IMR-90 (cell line): ENCODE data around the gene ACBD3. TPM values are rescaled to one million over a fixed set of nuclear protein-coding genes. Genes with fewer than 3 reads are reported as not detected.

ENCODE experiments used
- ATAC-seq: fragments of 200-7000 bp; cut with Tn5 transposase; 2 replicates; pipeline ENCODE4 v1.9.1; 2020; ENCODE audit warnings: low read depth, mild to moderate bottlenecking, moderate library complexity
- BruUV-seq: library from RNA; stranded (reverse); fragments of 400-500 nt; replicated peaks from 2 replicates; lab custom pipeline; 2021; lab: Mats Ljungman, UMichigan
- CTCF ChIA-PET: fragments of 300-600 bp; formaldehyde crosslinking; extraction: SDS; loops from one replicate; lab custom pipeline; 2021; ENCODE audit warnings: antibody characterized with exemption; lab: Yijun Ruan, JAX
- POLR2A ChIA-PET: fragments of 300-600 bp; sonication (Branson Sonifier 250); formaldehyde crosslinking; loops from one replicate; lab custom pipeline; 2022; ENCODE audit warnings: antibody characterized with exemption; ENCODE audit not compliant: unreplicated experiment; lab: Charles Lee
- DNase-seq: peaks from one replicate; pipeline ENCODE4 v3.0.0; 2013
- H2AFZ ChIP-seq: replicated peaks from 2 replicates; pipeline ENCODE3; 2013; ENCODE audit warnings: low read length, mild to moderate bottlenecking; ENCODE audit not compliant: poor library complexity
- H2AK5ac ChIP-seq: 2 replicates; pipeline ENCODE4 v1.6.1; 2013; ENCODE audit warnings: low read depth, low read length, inconsistent platforms
- H2AK9ac ChIP-seq: replicated peaks from 2 replicates; pipeline ENCODE3; 2013; ENCODE audit warnings: mild to moderate bottlenecking, low read depth, low read length, moderate library complexity; ENCODE audit not compliant: poor library complexity
- H2BK120ac ChIP-seq: 2 replicates; pipeline ENCODE4 v1.6.1; 2013; ENCODE audit warnings: low read depth, low read length, inconsistent platforms
- H2BK15ac ChIP-seq: 3 replicates; pipeline ENCODE4 v1.6.1; 2013; ENCODE audit warnings: low read depth, low read length, inconsistent platforms
- H2BK20ac ChIP-seq: 2 replicates; pipeline ENCODE4 v1.6.1; 2013; ENCODE audit warnings: low read depth, mild to moderate bottlenecking, inconsistent platforms, low read length, moderate library complexity
- H2BK5ac ChIP-seq: 2 replicates; pipeline ENCODE4 v1.6.1; 2013; ENCODE audit warnings: mild to moderate bottlenecking, low read depth, low read length, inconsistent platforms; ENCODE audit not compliant: poor library complexity, severe bottlenecking
- H3K14ac ChIP-seq: replicated peaks from 2 replicates; pipeline ENCODE4 v1.6.1; 2013; ENCODE audit warnings: low read depth, low read length, inconsistent platforms
- H3K18ac ChIP-seq: 2 replicates; pipeline ENCODE4 v1.6.1; 2013; ENCODE audit warnings: low read depth, low read length, control low read depth
- H3K23ac ChIP-seq: 2 replicates; pipeline ENCODE4 v1.6.1; 2013; ENCODE audit warnings: low read depth, low read length, inconsistent platforms
- H3K27ac ChIP-seq: 2 replicates; pipeline ENCODE4 v1.5.1; 2013; ENCODE audit warnings: mild to moderate bottlenecking, control low read depth, low read length; ENCODE audit not compliant: insufficient read depth
- H3K27me3 ChIP-seq: 2 replicates; pipeline ENCODE4 v1.6.1; 2013; ENCODE audit warnings: low read length; ENCODE audit not compliant: control insufficient read depth, insufficient read depth
- H3K36me3 ChIP-seq: 2 replicates; pipeline ENCODE4 v1.6.1; 2013; ENCODE audit warnings: low read length, mixed read lengths; ENCODE audit not compliant: control insufficient read depth, insufficient read depth
- H3K4ac ChIP-seq: 2 replicates; pipeline ENCODE4 v1.6.1; 2013; ENCODE audit warnings: low read depth, low read length, inconsistent platforms
- H3K4me1 ChIP-seq: 2 replicates; pipeline ENCODE4 v1.6.1; 2013; ENCODE audit warnings: low read length, mixed read lengths; ENCODE audit not compliant: control insufficient read depth, insufficient read depth
- H3K4me2 ChIP-seq: 2 replicates; pipeline ENCODE4 v1.6.1; 2013; ENCODE audit warnings: low read depth, mild to moderate bottlenecking, control low read depth, low read length, moderate library complexity
- H3K4me3 ChIP-seq: 2 replicates; pipeline ENCODE4 v1.5.1; 2013; ENCODE audit warnings: low read depth, mild to moderate bottlenecking, control low read depth, low read length, moderate library complexity; ENCODE audit not compliant: insufficient read depth
- H3K56ac ChIP-seq: 2 replicates; pipeline ENCODE4 v1.6.1; 2013; ENCODE audit warnings: low read length, inconsistent platforms; ENCODE audit not compliant: insufficient read depth; ENCODE audit errors: extremely low read depth
- H3K79me1 ChIP-seq, 2 experiments: 2 replicates each; pipeline ENCODE4 v1.6.1; 2013; ENCODE audit warnings: low read length in 2 of 2, inconsistent platforms in 1 of 2, low read depth in 1 of 2
- H3K9ac ChIP-seq: 2 replicates; pipeline ENCODE4 v1.6.1; 2013; ENCODE audit warnings: low read depth, low read length, control low read depth
- H3K9me1 ChIP-seq: 2 replicates; pipeline ENCODE4 v1.6.1; 2013; ENCODE audit warnings: low read length, inconsistent platforms; ENCODE audit not compliant: insufficient read depth
- H3K9me3 ChIP-seq: 2 replicates; pipeline ENCODE4 v1.6.1; 2013; ENCODE audit warnings: low read length; ENCODE audit not compliant: control insufficient read depth, insufficient read depth
- H4K20me1 ChIP-seq: 2 replicates; pipeline ENCODE4 v1.6.1; 2013; ENCODE audit warnings: low read length, inconsistent platforms; ENCODE audit not compliant: insufficient read depth
- H4K5ac ChIP-seq: 2 replicates; pipeline ENCODE4 v1.6.1; 2013; ENCODE audit warnings: mild to moderate bottlenecking, low read depth, low read length, control low read depth
- H4K8ac ChIP-seq, 2 experiments: 2 replicates each; pipeline ENCODE4 v1.6.1; 2013; ENCODE audit warnings: low read depth in 2 of 2, low read length in 2 of 2, control low read depth in 1 of 2, inconsistent platforms in 1 of 2
- H4K91ac ChIP-seq: 2 replicates; pipeline ENCODE4 v1.6.1; 2013; ENCODE audit warnings: low read depth, low read length, inconsistent platforms; ENCODE audit not compliant: insufficient read depth
- BHLHE40 ChIP-seq: fragments of 150-350 bp; IDR thresholded peaks from 2 replicates; pipeline ENCODE4 v1.6.1; 2016; ENCODE audit warnings: mild to moderate bottlenecking, low read depth, low read length
- CHD1 ChIP-seq: IDR thresholded peaks from 2 replicates; pipeline ENCODE4 v1.6.1; 2012; ENCODE audit warnings: low read depth, low read length, improper control_type of control experiment
- CTCF ChIP-seq: conservative IDR thresholded peaks from 2 replicates; pipeline ENCODE4 v1.5.1; 2012; ENCODE audit warnings: mild to moderate bottlenecking, low read depth, low read length, improper control_type of control experiment
- ELK1 ChIP-seq: fragments of 150-350 bp; IDR thresholded peaks from 2 replicates; pipeline ENCODE4 v1.6.1; 2016; ENCODE audit warnings: low read depth, mild to moderate bottlenecking, low read length, moderate library complexity, borderline replicate concordance
- FOS ChIP-seq: fragments of 150-350 bp; IDR thresholded peaks from 2 replicates; pipeline ENCODE4 v1.6.1; 2016; ENCODE audit warnings: low read depth, low read length
- MAFK ChIP-seq: IDR thresholded peaks from 2 replicates; pipeline ENCODE4 v1.6.1; 2012; ENCODE audit warnings: low read depth, low read length, improper control_type of control experiment
- MAZ ChIP-seq: IDR thresholded peaks from 2 replicates; pipeline ENCODE4 v1.6.1; 2012; ENCODE audit warnings: low read depth, mild to moderate bottlenecking, low read length, improper control_type of control experiment, moderate library complexity, borderline replicate concordance
- MXI1 ChIP-seq: IDR thresholded peaks from 2 replicates; pipeline ENCODE4 v1.6.1; 2012; ENCODE audit warnings: low read depth, mild to moderate bottlenecking, low read length, moderate library complexity, borderline replicate concordance
- NFE2L2 ChIP-seq: fragments of 150-350 bp; IDR thresholded peaks from 2 replicates; pipeline ENCODE4 v1.6.1; 2016; ENCODE audit warnings: low read depth, mild to moderate bottlenecking, low read length
- POLR2A ChIP-seq: IDR thresholded peaks from 2 replicates; pipeline ENCODE4 v1.6.1; 2012; ENCODE audit warnings: mild to moderate bottlenecking, low read depth, low read length
- RAD21 ChIP-seq: IDR thresholded peaks from 2 replicates; pipeline ENCODE4 v1.6.1; 2012; ENCODE audit warnings: low read length, improper control_type of control experiment
- RCOR1 ChIP-seq: IDR thresholded peaks from 2 replicates; pipeline ENCODE4 v1.6.1; 2012; ENCODE audit warnings: mild to moderate bottlenecking, low read length, improper control_type of control experiment; ENCODE audit not compliant: insufficient replicate concordance
- RFX5 ChIP-seq: IDR thresholded peaks from 2 replicates; pipeline ENCODE4 v1.8.0; 2012; ENCODE audit warnings: low read depth, mild to moderate bottlenecking, low read length, moderate library complexity
- USF2 ChIP-seq: fragments of 150-350 bp; IDR thresholded peaks from 2 replicates; pipeline ENCODE4 v1.6.1; 2017; ENCODE audit warnings: mild to moderate bottlenecking, antibody characterized with exemption, low read length, low read depth
- WGBS, 2 experiments: methylation state at CpG; one replicate each; pipeline versions ENCODE4 v1.1.5 to v1.1.7; 2013; ENCODE audit warnings: missing lambda C conversion rate in 2 of 2; ENCODE audit not compliant: insufficient read length in 1 of 2; ENCODE audit errors: extremely low coverage in 2 of 2; 5-methylcytosine and 5-hydroxymethylcytosine counted together
- dilution Hi-C: fragments of 300-500 bp; cut with HindIII; formaldehyde crosslinking; loops from one replicate; pipeline ENCODE4 v1.14.3; 2018; ENCODE audit warnings: low sequenced_read_pairs; ENCODE audit not compliant: unreplicated experiment
- in situ Hi-C: fragments of 300-500 bp; cut with MboI; formaldehyde crosslinking; loops from 3 replicates; pipeline ENCODE4 v1.14.3; 2019; ENCODE audit warnings: low sequenced_read_pairs, inconsistent platforms, mixed read lengths
- intact Hi-C: fragments of 100-400 bp; cut with micrococcal nuclease; formaldehyde crosslinking; loops from 2 replicates; pipeline ENCODE4 v1.10.0; 2022
- polyA plus RNA-seq, 3 experiments: library from polyadenylated mRNA; depleted of rRNA; stranded (reverse); fragments of >200 nt; gene quantifications; 2 replicates each; pipeline ENCODE4 v1.2.3, GENCODE V29; 2012; ENCODE audit warnings: low replicate concordance in 1 of 3
- total RNA-seq: library from RNA; depleted of rRNA; stranded (reverse); fragments of >200 nt; gene quantifications from 2 replicates; pipeline ENCODE4 v1.2.3, GENCODE V29; 2012

ACBD3 gene
- total and polyA plus RNA-seq, 2 of the 4 experiments (the other 2 are of a cell fraction) = 30.3 to 59.7 TPM

GRCh38 chr1:226120398-226120797, 66.1 kb downstream of the ACBD3 start:
- POLR2A ChIA-PET = no interaction called here
- H3K14ac ChIP-seq = no peak overlapping the region
- no peak for ATAC-seq
- no peak overlapping the region for H2AK5ac ChIP-seq
- no peak overlapping the region for H3K4me3 ChIP-seq
- no peaks in the 10 kb centered on the region for H3K79me1 ChIP-seq
- H3K18ac ChIP-seq = no peak overlapping the region
- H3K36me3 ChIP-seq = no peaks in the 10 kb centered on the region
- no peak for DNase-seq
- no peak overlapping the region for H3K4me2 ChIP-seq
- H3K56ac ChIP-seq = no peak overlapping the region
- H2AFZ ChIP-seq = no peak overlapping the region
- no peak overlapping the region for H4K8ac ChIP-seq
- BruUV-seq = no TSS peak
- WGBS, 2 experiments = 100% methylated on average over 1 of the region's 5 CpGs; no CpG with 5 or more reads in 1 of the 2 experiments
- H3K4me1 ChIP-seq = peaks cover 2% of the 10 kb centered on the region; the same call in 1 of the 2 replicates
- H4K91ac ChIP-seq = no peak overlapping the region
- no peak overlapping the region for H2BK15ac ChIP-seq
- no peaks in the 10 kb centered on the region for H4K20me1 ChIP-seq
- no peak overlapping the region for H3K23ac ChIP-seq
- no peak for TF ChIP-seq CTCF
- no peak for TF ChIP-seq MAFK
- TF ChIP-seq POLR2A = no peak
- no peak for TF ChIP-seq CHD1
- TF ChIP-seq RAD21 = no peak
- TF ChIP-seq MAZ = no peak
- TF ChIP-seq RFX5 = no peak
- TF ChIP-seq MXI1 = no peak
- TF ChIP-seq RCOR1 = no peak
- no peak for TF ChIP-seq BHLHE40
- no peak for TF ChIP-seq ELK1
- no peak for TF ChIP-seq NFE2L2
- TF ChIP-seq USF2 = no peak
- no peak for TF ChIP-seq FOS
- H3K27ac ChIP-seq = no peak overlapping the region
- CTCF ChIA-PET = interaction anchor here (1.3 kb wide), 1 partner anchor 55 kb away, joined by 13 read pairs; no protein-coding TSS in a partner anchor
- no peak overlapping the region for H3K4ac ChIP-seq
- dilution Hi-C loops = no loop called here
- no peaks in the 10 kb centered on the region for H3K9me1 ChIP-seq
- no peak overlapping the region for H2BK20ac ChIP-seq
- H2BK5ac ChIP-seq = no peak overlapping the region
- no peaks in the 10 kb centered on the region for H3K9me3 ChIP-seq
- peaks cover 3% of the 10 kb centered on the region; the same call in 1 of the 2 replicates for H3K27me3 ChIP-seq
- intact Hi-C loops = loop anchor here (10.0 kb wide), 1 partner anchor 254 kb away; no protein-coding TSS in a partner anchor
- H3K9ac ChIP-seq = no peak overlapping the region
- H2BK120ac ChIP-seq = no peak overlapping the region
- no peak overlapping the region for H4K5ac ChIP-seq
- no peak overlapping the region for H2AK9ac ChIP-seq
- in situ Hi-C loops = no loop called here
